Lung (tissue), 12 donors: ENCODE measurements around the gene HEMK1. TPM values are rescaled to one million over a fixed set of nuclear protein-coding genes. Genes with fewer than 3 reads are reported as not detected.

Source experiments
- ATAC-seq: fragments of 200-7000 bp; cut with Tn5 transposase; one replicate; pipeline ENCODE4 v1.9.1; 2020; ENCODE audit warnings: moderate number of reproducible peaks; ENCODE audit not compliant: insufficient read depth, low FRiP score
- DNase-seq, 3 donors: peaks; one replicate each; pipeline ENCODE4 v3.0.0-alpha.2; 2013 to 2017
- H3K27ac ChIP-seq, 2 donors: one replicate each; pipeline ENCODE4 v1.5.1; 2013; ENCODE audit warnings: mild to moderate bottlenecking in 2 of 2, moderate library complexity in 2 of 2, control low read depth in 1 of 2, inconsistent platforms in 1 of 2, low read depth in 1 of 2, low read length in 1 of 2
- H3K27me3 ChIP-seq, 3 donors: one replicate each; pipeline ENCODE4 v1.5.1; 2013; ENCODE audit warnings: low read length in 2 of 3; ENCODE audit not compliant: control insufficient read depth in 3 of 3, insufficient read depth in 3 of 3
- H3K36me3 ChIP-seq, 4 donors: one replicate each; pipeline ENCODE4 v1.5.1; 2013; ENCODE audit warnings: low read length in 4 of 4, mild to moderate bottlenecking in 1 of 4, moderate library complexity in 1 of 4; ENCODE audit not compliant: control insufficient read depth in 4 of 4, insufficient read depth in 4 of 4
- H3K4me1 ChIP-seq, 5 donors: one replicate each; pipeline ENCODE4 v1.5.1; 2013; ENCODE audit warnings: low read length in 5 of 5, mild to moderate bottlenecking in 2 of 5, moderate library complexity in 1 of 5; ENCODE audit not compliant: control insufficient read depth in 5 of 5, insufficient read depth in 5 of 5
- H3K4me3 ChIP-seq: one replicate; pipeline ENCODE4 v1.5.1; 2013; ENCODE audit warnings: mild to moderate bottlenecking, control low read depth, moderate library complexity
- H3K9ac ChIP-seq, 2 donors: one replicate each; pipeline ENCODE4 v1.5.1; 2013; ENCODE audit warnings: low read length in 2 of 2, control low read depth in 1 of 2; ENCODE audit not compliant: insufficient read depth in 1 of 2
- H3K9me3 ChIP-seq, 4 donors: one replicate each; pipeline ENCODE4 v1.5.1; 2013; ENCODE audit warnings: low read length in 3 of 4, mild to moderate bottlenecking in 1 of 4, moderate library complexity in 1 of 4; ENCODE audit not compliant: control insufficient read depth in 4 of 4, insufficient read depth in 3 of 4
- CTCF ChIP-seq: IDR thresholded peaks from 2 replicates; pipeline ENCODE4 v1.5.1; 2012; ENCODE audit warnings: mild to moderate bottlenecking; ENCODE audit errors: control extremely low read depth, extremely low read depth
- WGBS, 2 donors: extraction: QIAGEN DNeasy Blood & Tissue Kit; methylation state at CpG; one replicate each; pipeline ENCODE4 v1.1.7; 2013; 5-methylcytosine and 5-hydroxymethylcytosine counted together
- polyA plus RNA-seq, 2 donors: library from polyadenylated mRNA; stranded (reverse); fragments of 200-250 nt; gene quantifications; one replicate each; pipeline ENCODE4 v1.2.1, GENCODE V29; 2013
- total RNA-seq, 2 donors: library from RNA; depleted of rRNA in 1 of 2; stranded (reverse); fragments of >200 nt in 1 of 2; gene quantifications; one replicate each; pipeline ENCODE4 v1.2.1, GENCODE V29; 2014 to 2021
- donor health status: control.
- donor health status: control.
- donor health status: Bipolar disorder and iron deficiency.
- donor health status: healthy.
- donor health status: DM: yes; HTN: yes; CAD: no.

The HEMK1 gene
- total and polyA plus RNA-seq, 4 donors, result 16.0 to 28.0 (median 18.7) TPM

- Histone ChIP-seq H3K9ac (no peak overlapping the region), H3K27ac (peak overlapping the region; percentile 26 to 42)
- peak; percentile 22 for ATAC-seq
These were observed 2.8 kb downstream of the HEMK1 start for GRCh38 chr3:50572158-50572557.

GRCh38 chr3:50572801-50573371 is 3.6 kb downstream of the HEMK1 start:
- Histone ChIP-seq H3K27me3 (no peaks in the 10 kb centered on the region), H3K9me3 (no peaks in the 10 kb centered on the region), H3K27ac (peak overlapping the region in 1 of 2 donors; percentile 66), H3K9ac (no peak overlapping the region), H3K4me3 (no peak overlapping the region), H3K36me3 (peaks cover 0 to 26% (median 13%) of the 10 kb centered on the region in 4 donors), H3K4me1 (peaks cover 0 to 21% (median 8%) of the 10 kb centered on the region in 5 donors)
- DNase-seq (no peak), ATAC-seq (no peak)
- TF ChIP-seq CTCF, result no peak
- WGBS, 2 donors, result 76 to 77% methylated on average over 4 of the region's 4 CpGs

More at GRCh38 chr3:50572158-50572557, 2.8 kb downstream of the HEMK1 start:
- Histone ChIP-seq H3K4me3 (no peak overlapping the region), H3K36me3 (peaks cover 0 to 23% (median 8%) of the 10 kb centered on the region in 4 donors), H3K9me3 (no peaks in the 10 kb centered on the region), H3K27me3 (no peaks in the 10 kb centered on the region), H3K4me1 (peaks cover 0 to 24% (median 9%) of the 10 kb centered on the region in 5 donors)
- DNase-seq, result peak; percentile 79 to 82 (median 80)
- TF ChIP-seq CTCF, result peak; percentile 91
- WGBS, 2 donors, result 7% methylated on average over 1 of the region's 1 CpG

GRCh38 chr3:50573566-50574443 is 4.5 kb downstream of the HEMK1 start:
- 73 to 81% methylated on average over 8 of the region's 8 CpGs for WGBS, 2 donors
- H3K27ac ChIP-seq, result peak overlapping the region in 1 of 2 donors; percentile 59
- H3K4me3 ChIP-seq, result no peak overlapping the region
- peaks cover 0 to 22% (median 8%) of the 10 kb centered on the region in 5 donors for H3K4me1 ChIP-seq
- TF ChIP-seq CTCF, result no peak
- H3K9ac ChIP-seq, result no peak overlapping the region
- no peak for DNase-seq
- H3K27me3 ChIP-seq, result no peaks in the 10 kb centered on the region
- H3K36me3 ChIP-seq, result peaks cover 0 to 29% (median 14%) of the 10 kb centered on the region in 4 donors
- no peaks in the 10 kb centered on the region for H3K9me3 ChIP-seq
- ATAC-seq, result no peak
